HepG2 (cell line): ENCODE measurements around the gene BIRC2. TPM values are rescaled to one million over a fixed set of nuclear protein-coding genes. Genes with fewer than 3 reads are reported as not detected.

Source experiments
- ARHGAP35 ChIP-seq: sonication (generic); formaldehyde crosslinking; IDR thresholded peaks from 2 replicates; pipeline ENCODE4 v1.9.0; 2022; ENCODE audit warnings: mild to moderate bottlenecking, inconsistent platforms, moderate library complexity, missing genetic modification reagents, borderline replicate concordance
- BHLHE40 ChIP-seq: IDR thresholded peaks from 2 replicates; pipeline ENCODE4 v1.6.1; 2011; ENCODE audit warnings: low read length, improper control_type of control experiment
- IKZF1 ChIP-seq: fragments of 450-650 bp; IDR thresholded peaks from 2 replicates; pipeline ENCODE4 v1.7.1; 2016
- NCOA5 ChIP-seq: sonication (generic); formaldehyde crosslinking; IDR thresholded peaks from 2 replicates; pipeline ENCODE4 v1.4.0; 2020; ENCODE audit warnings: missing genetic modification reagents
- PRDM10 ChIP-seq: sonication (generic); formaldehyde crosslinking; IDR thresholded peaks from 2 replicates; pipeline ENCODE4 v1.4.0; 2020; ENCODE audit warnings: low read depth, missing genetic modification reagents
- SMYD3 ChIP-seq: sonication (generic); formaldehyde crosslinking; IDR thresholded peaks from 2 replicates; pipeline ENCODE4 v1.8.1; 2023; ENCODE audit warnings: mild to moderate bottlenecking, missing genetic modification reagents
- ZBED4 ChIP-seq: sonication (generic); formaldehyde crosslinking; IDR thresholded peaks from 2 replicates; pipeline ENCODE4 v1.4.0; 2020; ENCODE audit warnings: missing genetic modification reagents, borderline replicate concordance
- ZBTB21 ChIP-seq: sonication (generic); formaldehyde crosslinking; IDR thresholded peaks from 2 replicates; pipeline ENCODE4 v1.4.0; 2020; ENCODE audit warnings: missing genetic modification reagents
- ZBTB38 ChIP-seq: sonication (generic); formaldehyde crosslinking; IDR thresholded peaks from 2 replicates; pipeline ENCODE4 v1.5.1; 2020; ENCODE audit warnings: mild to moderate bottlenecking, missing genetic modification reagents
- ZNF10 ChIP-seq: sonication (generic); formaldehyde crosslinking; IDR thresholded peaks from 2 replicates; pipeline ENCODE4 v1.4.0; 2020; ENCODE audit warnings: mild to moderate bottlenecking, low read depth, missing genetic modification reagents, borderline replicate concordance
- ZNF142 ChIP-seq: sonication (generic); formaldehyde crosslinking; IDR thresholded peaks from 2 replicates; pipeline ENCODE4 v1.4.0; 2020; ENCODE audit warnings: missing genetic modification reagents
- ZNF225 ChIP-seq: sonication (generic); formaldehyde crosslinking; IDR thresholded peaks from 2 replicates; pipeline ENCODE4 v1.4.0; 2020; ENCODE audit warnings: mild to moderate bottlenecking, missing genetic modification reagents
- ZNF484 ChIP-seq: sonication (generic); formaldehyde crosslinking; IDR thresholded peaks from 2 replicates; pipeline ENCODE4 v1.5.1; 2020; ENCODE audit warnings: mild to moderate bottlenecking, low read depth, missing genetic modification reagents, borderline replicate concordance
- ZNF674 ChIP-seq: sonication (generic); formaldehyde crosslinking; IDR thresholded peaks from 2 replicates; pipeline ENCODE4 v1.5.0; 2020; ENCODE audit warnings: low read depth, mild to moderate bottlenecking, missing genetic modification reagents
- ZNF678 ChIP-seq: sonication (generic); formaldehyde crosslinking; IDR thresholded peaks from 2 replicates; pipeline ENCODE4 v1.4.0; 2020; ENCODE audit warnings: mild to moderate bottlenecking, missing genetic modification reagents
- ZNF75D ChIP-seq: sonication (generic); formaldehyde crosslinking; IDR thresholded peaks from 2 replicates; pipeline ENCODE4 v1.8.1; 2023; ENCODE audit warnings: missing genetic modification reagents, mild to moderate bottlenecking, borderline replicate concordance
- ZNF781 ChIP-seq: sonication (generic); formaldehyde crosslinking; IDR thresholded peaks from 2 replicates; pipeline ENCODE4 v1.5.1; 2020; ENCODE audit warnings: borderline replicate concordance, mild to moderate bottlenecking, missing genetic modification reagents; ENCODE audit errors: not compliant biosample characterization
- ZSCAN12 ChIP-seq: sonication (generic); formaldehyde crosslinking; IDR thresholded peaks from 2 replicates; pipeline ENCODE4 v1.9.0; 2021; ENCODE audit warnings: mild to moderate bottlenecking, missing genetic modification reagents
- polyA plus RNA-seq, 8 experiments: library from polyadenylated mRNA; depleted of rRNA in 3 of 8; stranded (reverse) in 7 of 8; unstranded in 1 of 8; fragments of >200 nt; fragmentation: Illumina TruSeq in 4 of 8; extraction: Trizol in 4 of 8; gene quantifications; 2 replicates each; pipeline versions ENCODE4 v1.2.1 to v1.2.3, GENCODE V29; 2011 to 2016; ENCODE audit warnings: low read depth in 4 of 8, missing spikeins in 1 of 8, mixed read lengths in 1 of 8; ENCODE audit not compliant: insufficient read depth in 1 of 8
- total RNA-seq, 5 experiments: library from RNA; depleted of rRNA; stranded (reverse); fragments of >200 nt; fragmentation: Illumina TruSeq; extraction: Trizol; gene quantifications; 2 replicates each; pipeline ENCODE4 v1.2.3, GENCODE V29; 2016; ENCODE audit warnings: low read depth in 1 of 5

BIRC2 gene
- total and polyA plus RNA-seq, 2 of the 13 experiments (the other 11 are each of a cell fraction or from before 2014, with no cell fraction given) = 61.7 to 62.2 TPM

GRCh38 chr11:102393272-102393730 is 46.3 kb downstream of the BIRC2 start (continued):
- TF ChIP-seq ZBTB38 (CRISPR knock-in tag) (peak; percentile 78; the same call in 1 of the 2 replicates), IKZF1 (no peak), NCOA5 (CRISPR knock-in tag) (no peak), SMYD3 (no peak), ZNF674 (CRISPR knock-in tag) (no peak), ZNF225 (CRISPR knock-in tag) (no peak), ZNF678 (CRISPR knock-in tag) (no peak), ZBTB21 (no peak), ZNF10 (CRISPR knock-in tag) (no peak), ZNF781 (CRISPR knock-in tag) (no peak), ZSCAN12 (CRISPR knock-in tag) (no peak), PRDM10 (CRISPR knock-in tag) (no peak), BHLHE40 (no peak), ZNF75D (CRISPR knock-in tag) (no peak), ZNF484 (no peak), ZNF142 (CRISPR knock-in tag) (no peak), ARHGAP35 (CRISPR knock-in tag) (no peak), ZBED4 (CRISPR knock-in tag) (no peak)
